Measurements from ENCODE around the gene TEX19.

The TEX19 gene

GRCh38 chr17:82412535-82413520, 53.8 kb downstream of the TEX19 start:
- Histone ChIP-seq H4K20me1 (ENCODE audit: insufficient read depth, low read length) (no peaks in the 10 kb centered on the region), H3K9ac (ENCODE audit: low read length) (no peak overlapping the region)

More at GRCh38 chr17:82412535-82413520, 53.8 kb downstream of the TEX19 start:
- H3K4me1 ChIP-seq (ENCODE audit: insufficient read depth, low read length, severe bottlenecking) = peaks cover 4% of the 10 kb centered on the region
- H3K27me3 ChIP-seq (ENCODE audit: insufficient read depth, low read length) = no peaks in the 10 kb centered on the region
- H3K4me3 ChIP-seq (ENCODE audit: low read depth, low read length, poor library complexity, severe bottlenecking) = no peak overlapping the region
- no peak overlapping the region for H3K4me2 ChIP-seq (ENCODE audit: low read length)
- no peak overlapping the region for H2AFZ ChIP-seq (ENCODE audit: low read length)
- no peaks in the 10 kb centered on the region for H3K79me2 ChIP-seq (ENCODE audit: insufficient read depth, low read length)
- no peaks in the 10 kb centered on the region for H3K9me3 ChIP-seq (ENCODE audit: low read length)
- H3K36me3 ChIP-seq (ENCODE audit: insufficient read depth, low read length) = peaks cover 10% of the 10 kb centered on the region
- H3K27ac ChIP-seq (ENCODE audit: low read depth, low read length, poor library complexity, severe bottlenecking) = no peak overlapping the region
- H3F3A ChIP-seq (ENCODE audit: insufficient read depth, low read length) = no peaks in the 10 kb centered on the region
- no peaks in the 10 kb centered on the region for H3K9me2 ChIP-seq (ENCODE audit: low read depth, low read length)
- TF ChIP-seq, protein P1, sequence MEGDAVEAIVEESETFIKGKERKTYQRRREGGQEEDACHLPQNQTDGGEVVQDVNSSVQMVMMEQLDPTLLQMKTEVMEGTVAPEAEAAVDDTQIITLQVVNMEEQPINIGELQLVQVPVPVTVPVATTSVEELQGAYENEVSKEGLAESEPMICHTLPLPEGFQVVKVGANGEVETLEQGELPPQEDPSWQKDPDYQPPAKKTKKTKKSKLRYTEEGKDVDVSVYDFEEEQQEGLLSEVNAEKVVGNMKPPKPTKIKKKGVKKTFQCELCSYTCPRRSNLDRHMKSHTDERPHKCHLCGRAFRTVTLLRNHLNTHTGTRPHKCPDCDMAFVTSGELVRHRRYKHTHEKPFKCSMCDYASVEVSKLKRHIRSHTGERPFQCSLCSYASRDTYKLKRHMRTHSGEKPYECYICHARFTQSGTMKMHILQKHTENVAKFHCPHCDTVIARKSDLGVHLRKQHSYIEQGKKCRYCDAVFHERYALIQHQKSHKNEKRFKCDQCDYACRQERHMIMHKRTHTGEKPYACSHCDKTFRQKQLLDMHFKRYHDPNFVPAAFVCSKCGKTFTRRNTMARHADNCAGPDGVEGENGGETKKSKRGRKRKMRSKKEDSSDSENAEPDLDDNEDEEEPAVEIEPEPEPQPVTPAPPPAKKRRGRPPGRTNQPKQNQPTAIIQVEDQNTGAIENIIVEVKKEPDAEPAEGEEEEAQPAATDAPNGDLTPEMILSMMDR (IDR thresholded peaks at IDR 0.05; ENCODE audit: low read length) = no peak
- no peak for TF ChIP-seq EZH2 (IDR thresholded peaks at IDR 0.05; ENCODE audit: borderline replicate concordance, low read length)

Data from OCI-LY1 (cell line).